ENCODE data around the gene ZNF174. TPM values are rescaled to one million over a fixed set of nuclear protein-coding genes. Genes with fewer than 3 reads are reported as not detected.

Gene ZNF174
- total RNA-seq, 1 experiment from 2014 or later: 9.5 TPM

- ChIA-PET POLR2A (ENCODE audit: unreplicated experiment) (no interaction called here), CTCF (no interaction called here)
- no peak overlapping the region for H3K4me3 ChIP-seq (ENCODE audit: low read length)
- H3K9ac ChIP-seq (ENCODE audit: low read length): no peak overlapping the region
- peaks cover 12% of the 10 kb centered on the region; the same call in 1 of the 2 replicates for H3K9me3 ChIP-seq (ENCODE audit: low read length)
- intact Hi-C loops (cut with micrococcal nuclease): no loop called here
- no peaks in the 10 kb centered on the region for H3F3A ChIP-seq (ENCODE audit: low read length, unreplicated experiment)
- H3K9me2 ChIP-seq (replicated peaks; ENCODE audit: low read length): no peaks in the 10 kb centered on the region
- no peak overlapping the region for H3K27ac ChIP-seq (ENCODE audit: low read length)
- no peak overlapping the region for H2AFZ ChIP-seq (ENCODE audit: low read length)
- H4K20me1 ChIP-seq (ENCODE audit: low read length): no peaks in the 10 kb centered on the region
- no peaks in the 10 kb centered on the region for H3K79me2 ChIP-seq (ENCODE audit: low read length)
- H3K36me3 ChIP-seq (ENCODE audit: low read depth, low read length): peaks cover 58% of the 10 kb centered on the region
- no peaks in the 10 kb centered on the region for H3K4me1 ChIP-seq (ENCODE audit: insufficient read depth, low read length)
- TF ChIP-seq EZH2phosphoT487 (IDR thresholded peaks at IDR 0.05; ENCODE audit: borderline replicate concordance, low read length): no peak
- TF ChIP-seq EZH2 (IDR thresholded peaks at IDR 0.05; ENCODE audit: low read length, unreplicated experiment): no peak
- TF ChIP-seq CTCF (conservative IDR thresholded peaks at IDR 0.05; ENCODE audit: low read depth, low read length): no peak
- H3K27me3 ChIP-seq (ENCODE audit: low read length): no peaks in the 10 kb centered on the region
- DNase-seq: no peak
- no peak overlapping the region for H3K4me2 ChIP-seq (ENCODE audit: low read length)
- ATAC-seq: no peak
- BruUV-seq (replicated peaks): no TSS peak
Observed at GRCh38 chr16:3388325-3388724, 12.7 kb upstream of the ZNF174 start.

GRCh38 chr16:3389663-3390338 is 11.2 kb upstream of the ZNF174 start:
- POLR2A ChIA-PET (ENCODE audit: unreplicated experiment): no interaction called here
- intact Hi-C loops (cut with micrococcal nuclease): no loop called here

More at GRCh38 chr16:3389663-3390338, 11.2 kb upstream of the ZNF174 start:
- Histone ChIP-seq H4K20me1 (ENCODE audit: low read length) (no peaks in the 10 kb centered on the region), H3K36me3 (ENCODE audit: low read depth, low read length) (peaks cover 48% of the 10 kb centered on the region), H3K79me2 (ENCODE audit: low read length) (no peaks in the 10 kb centered on the region), H3K4me3 (ENCODE audit: low read length) (no peak overlapping the region), H3F3A (ENCODE audit: low read length, unreplicated experiment) (no peaks in the 10 kb centered on the region), H3K27ac (ENCODE audit: low read length) (no peak overlapping the region), H3K4me2 (ENCODE audit: low read length) (no peak overlapping the region), H3K9ac (ENCODE audit: low read length) (no peak overlapping the region), H3K9me3 (ENCODE audit: low read length) (no peaks in the 10 kb centered on the region), H3K4me1 (ENCODE audit: insufficient read depth, low read length) (no peaks in the 10 kb centered on the region), H2AFZ (ENCODE audit: low read length) (no peak overlapping the region), H3K9me2 (replicated peaks; ENCODE audit: low read length) (no peaks in the 10 kb centered on the region), H3K27me3 (ENCODE audit: low read length) (no peaks in the 10 kb centered on the region)
- CTCF ChIA-PET: no interaction called here
- BruUV-seq (replicated peaks): no TSS peak
- no peak for DNase-seq
- TF ChIP-seq CTCF (conservative IDR thresholded peaks at IDR 0.05; ENCODE audit: low read depth, low read length) (no peak), EZH2 (IDR thresholded peaks at IDR 0.05; ENCODE audit: low read length, unreplicated experiment) (no peak)
- ATAC-seq: no peak

Measured in PC-3 (cell line).